CD4-positive, alpha-beta T cell (primary cell): ENCODE data around the gene ORC5. TPM values are rescaled to one million over a fixed set of nuclear protein-coding genes. Genes with fewer than 3 reads are reported as not detected.

Experiments
- ATAC-seq: fragments of 200-7000 bp; cut with Tn5 transposase; one replicate; pipeline ENCODE4 v1.10.0; 2022; ENCODE audit warnings: mild to moderate bottlenecking; ENCODE audit not compliant: poor library complexity
- CTCF ChIA-PET: fragments of 350-600 bp; sonication (Branson Sonifier 250); formaldehyde crosslinking; loops from one replicate; lab custom pipeline; 2021; ENCODE audit warnings: antibody characterized with exemption, inconsistent platforms; lab: Charles Lee
- POLR2A ChIA-PET: fragments of 350-600 bp; sonication (Branson Sonifier 250); formaldehyde crosslinking; loops from one replicate; lab custom pipeline; 2021; ENCODE audit warnings: antibody characterized with exemption, inconsistent platforms; lab: Charles Lee
- DNase-seq, 14 experiments: peaks; one replicate each; pipeline ENCODE4 v3.0.0-alpha.2; 2013 to 2020; ENCODE audit warnings: mixed read lengths in 2 of 14
- H3K27ac ChIP-seq, 2 donors: one replicate each; pipeline versions ENCODE4 v1.5.1 to v1.7.0; 2013; ENCODE audit warnings: low read length in 2 of 2, low read depth in 1 of 2, mild to moderate bottlenecking in 1 of 2
- H3K27me3 ChIP-seq, 2 experiments: 1 replicate in 1 of 2; 2 replicates in 1 of 2; pipeline versions ENCODE4 v1.6.1 to v1.7.0; 2013; ENCODE audit warnings: low read length in 2 of 2, control low read depth in 1 of 2, mild to moderate bottlenecking in 1 of 2, moderate library complexity in 1 of 2; ENCODE audit not compliant: insufficient read depth in 2 of 2, control insufficient read depth in 1 of 2
- H3K36me3 ChIP-seq: one replicate; pipeline ENCODE4 v1.6.1; 2013; ENCODE audit warnings: low read length, control low read depth; ENCODE audit not compliant: insufficient read depth
- H3K4me1 ChIP-seq: one replicate; pipeline ENCODE4 v1.6.1; 2013; ENCODE audit warnings: low read length, control low read depth; ENCODE audit not compliant: insufficient read depth
- H3K4me3 ChIP-seq: one replicate; pipeline ENCODE4 v1.5.1; 2013; ENCODE audit warnings: mild to moderate bottlenecking, low read length, moderate library complexity
- H3K9me3 ChIP-seq, 2 experiments: 1 replicate in 1 of 2; 2 replicates in 1 of 2; pipeline versions ENCODE4 v1.6.1 to v1.7.0; 2013; ENCODE audit warnings: low read length in 2 of 2, mild to moderate bottlenecking in 2 of 2, control low read depth in 1 of 2, moderate library complexity in 1 of 2; ENCODE audit not compliant: control insufficient read depth in 1 of 2, insufficient read depth in 1 of 2
- H3K27ac Mint-ChIP-seq: one replicate; pipeline ENCODE4 v1.8.0; 2020; ENCODE audit warnings: mixed read lengths
- H3K27me3 Mint-ChIP-seq: one replicate; pipeline ENCODE4 v1.8.0; 2021; ENCODE audit warnings: mixed read lengths
- H3K36me3 Mint-ChIP-seq: one replicate; pipeline ENCODE4 v1.8.0; 2021; ENCODE audit warnings: low read depth, mixed read lengths
- H3K4me1 Mint-ChIP-seq: one replicate; pipeline ENCODE4 v1.8.0; 2021; ENCODE audit warnings: low read depth, mixed read lengths
- H3K4me3 Mint-ChIP-seq: one replicate; pipeline ENCODE4 v1.8.0; 2020; ENCODE audit warnings: mild to moderate bottlenecking, mixed read lengths
- H3K9me3 Mint-ChIP-seq: one replicate; pipeline ENCODE4 v1.8.0; 2020; ENCODE audit warnings: mixed read lengths
- intact Hi-C, 2 experiments: fragments of 100-400 bp; cut with DNase I in 1 of 2; cut with micrococcal nuclease in 1 of 2; formaldehyde crosslinking; loops; one replicate each; pipeline versions ENCODE4 v1.15.1 to v1.9.0; 2023 to 2025; cut with DNase I, micrococcal nuclease
- total RNA-seq, 174 experiments: library from RNA in 2 of 174; stranded (reverse) in 2 of 174; gene quantifications; one replicate each; pipeline ENCODE4 v1.2.3 and lab custom pipeline; 2021 to 2026
- TF ChIP-seq, protein P1 (sequence below): fragments of 200-600 bp; IDR thresholded peaks from one replicate; pipeline ENCODE4 v1.8.0; 2022; ENCODE audit warnings: antibody characterized with exemption, mild to moderate bottlenecking

Gene ORC5
- total RNA-seq, 2 experiments from 2014 or later = 7.7 to 9.3 TPM

DNA sequence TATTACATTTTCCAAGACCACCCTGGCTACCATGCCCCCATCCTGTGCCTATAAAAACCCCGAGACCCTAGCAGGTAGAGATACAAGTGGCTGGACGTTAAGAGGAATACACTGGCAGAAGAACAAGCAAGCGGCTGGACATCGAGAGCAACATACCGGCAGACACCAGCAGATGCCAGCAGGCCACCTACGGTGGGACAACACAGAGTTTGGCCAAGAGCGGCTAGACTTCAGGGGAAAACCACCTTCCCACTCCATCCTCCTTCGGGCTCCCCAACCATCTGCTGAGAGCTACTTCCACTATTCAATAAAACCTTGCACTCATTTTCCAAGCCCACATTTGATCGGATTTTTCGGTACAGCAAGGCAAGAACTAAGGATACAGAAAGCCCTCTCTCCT lies 70.3 kb downstream of the ORC5 start:
- H3K27me3 Mint-ChIP-seq = no peaks in the 10 kb centered on the region
- TF ChIP-seq, protein P1, sequence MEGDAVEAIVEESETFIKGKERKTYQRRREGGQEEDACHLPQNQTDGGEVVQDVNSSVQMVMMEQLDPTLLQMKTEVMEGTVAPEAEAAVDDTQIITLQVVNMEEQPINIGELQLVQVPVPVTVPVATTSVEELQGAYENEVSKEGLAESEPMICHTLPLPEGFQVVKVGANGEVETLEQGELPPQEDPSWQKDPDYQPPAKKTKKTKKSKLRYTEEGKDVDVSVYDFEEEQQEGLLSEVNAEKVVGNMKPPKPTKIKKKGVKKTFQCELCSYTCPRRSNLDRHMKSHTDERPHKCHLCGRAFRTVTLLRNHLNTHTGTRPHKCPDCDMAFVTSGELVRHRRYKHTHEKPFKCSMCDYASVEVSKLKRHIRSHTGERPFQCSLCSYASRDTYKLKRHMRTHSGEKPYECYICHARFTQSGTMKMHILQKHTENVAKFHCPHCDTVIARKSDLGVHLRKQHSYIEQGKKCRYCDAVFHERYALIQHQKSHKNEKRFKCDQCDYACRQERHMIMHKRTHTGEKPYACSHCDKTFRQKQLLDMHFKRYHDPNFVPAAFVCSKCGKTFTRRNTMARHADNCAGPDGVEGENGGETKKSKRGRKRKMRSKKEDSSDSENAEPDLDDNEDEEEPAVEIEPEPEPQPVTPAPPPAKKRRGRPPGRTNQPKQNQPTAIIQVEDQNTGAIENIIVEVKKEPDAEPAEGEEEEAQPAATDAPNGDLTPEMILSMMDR = no peak
- H3K27me3 ChIP-seq = no peaks in the 10 kb centered on the region
- H3K4me3 Mint-ChIP-seq = no peak overlapping the region
- H3K36me3 ChIP-seq = peaks cover 48% of the 10 kb centered on the region
- no peak overlapping the region for H3K4me3 ChIP-seq
- no peaks in the 10 kb centered on the region for H3K4me1 Mint-ChIP-seq
- H3K9me3 Mint-ChIP-seq = no peaks in the 10 kb centered on the region
- POLR2A ChIA-PET = no interaction called here
- H3K36me3 Mint-ChIP-seq = peaks cover 39% of the 10 kb centered on the region
- H3K27ac Mint-ChIP-seq = no peak overlapping the region
- H3K9me3 ChIP-seq = no peaks in the 10 kb centered on the region
- CTCF ChIA-PET = no interaction called here
- H3K27ac ChIP-seq = no peak overlapping the region
- ATAC-seq (no peak), DNase-seq (no peak)
- H3K4me1 ChIP-seq = no peaks in the 10 kb centered on the region
- intact Hi-C loops = no loop called here

DNA sequence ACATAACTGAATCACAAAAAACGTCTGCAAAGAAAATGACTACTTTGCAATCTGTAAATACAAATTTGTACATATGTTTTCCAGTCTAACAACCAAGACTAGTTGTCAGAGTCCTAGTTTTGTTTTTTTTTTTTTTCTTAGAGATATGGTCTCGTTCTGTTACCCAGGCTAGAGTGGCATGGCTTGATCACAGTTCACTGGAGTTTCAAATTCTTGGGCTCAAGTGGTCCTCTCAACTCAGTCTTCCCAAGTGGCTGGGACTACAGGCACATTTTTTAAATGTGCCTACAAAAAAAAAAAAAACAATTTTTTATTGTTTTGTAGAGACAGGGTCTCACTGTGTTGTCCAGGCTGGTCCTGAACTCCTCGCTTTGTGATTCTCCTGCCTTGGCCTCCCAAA lies 70.8 kb downstream of the ORC5 start:
- Mint-ChIP-seq H3K36me3 (peaks cover 38% of the 10 kb centered on the region), H3K4me3 (no peak overlapping the region), H3K27me3 (no peaks in the 10 kb centered on the region), H3K4me1 (no peaks in the 10 kb centered on the region), H3K27ac (no peak overlapping the region), H3K9me3 (no peaks in the 10 kb centered on the region)
- Histone ChIP-seq H3K27ac (no peak overlapping the region), H3K36me3 (peaks cover 53% of the 10 kb centered on the region), H3K4me3 (no peak overlapping the region), H3K9me3 (no peaks in the 10 kb centered on the region), H3K27me3 (no peaks in the 10 kb centered on the region), H3K4me1 (no peaks in the 10 kb centered on the region)
- intact Hi-C loops = no loop called here
- ATAC-seq = no peak
- DNase-seq = no peak
- TF ChIP-seq, protein P1 = no peak
- ChIA-PET CTCF (no interaction called here), POLR2A (no interaction called here)

DNA sequence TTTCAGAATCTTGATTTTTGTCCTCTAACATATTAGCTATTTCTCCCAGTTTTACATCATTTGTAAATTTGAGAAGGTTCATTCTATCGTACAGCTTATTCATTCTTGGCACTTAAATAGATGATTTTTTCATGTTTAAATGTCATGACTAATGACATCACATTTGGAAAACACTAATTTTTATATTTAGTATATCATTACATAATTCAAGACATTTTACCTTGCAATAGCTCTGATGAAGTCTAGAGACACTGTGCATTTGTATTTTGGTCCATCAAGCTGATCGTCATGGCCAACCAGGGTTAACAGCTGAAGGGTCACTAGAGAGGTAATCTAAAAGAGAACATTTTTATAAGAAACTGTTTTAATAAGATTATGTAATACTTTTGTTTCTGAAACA lies 71.3 kb downstream of the ORC5 start:
- no peaks in the 10 kb centered on the region for H3K27me3 ChIP-seq
- Mint-ChIP-seq H3K27me3 (no peaks in the 10 kb centered on the region), H3K4me1 (no peaks in the 10 kb centered on the region), H3K4me3 (no peak overlapping the region), H3K9me3 (no peaks in the 10 kb centered on the region), H3K36me3 (peaks cover 38% of the 10 kb centered on the region), H3K27ac (no peak overlapping the region)
- DNase-seq = no peak
- no peaks in the 10 kb centered on the region for H3K4me1 ChIP-seq
- intact Hi-C loops = no loop called here
- no peak overlapping the region for H3K4me3 ChIP-seq
- TF ChIP-seq, protein P1 = no peak
- no peaks in the 10 kb centered on the region for H3K9me3 ChIP-seq
- POLR2A ChIA-PET = no interaction called here
- H3K27ac ChIP-seq = no peak overlapping the region
- CTCF ChIA-PET = no interaction called here
- no peak for ATAC-seq
- H3K36me3 ChIP-seq = peaks cover 55% of the 10 kb centered on the region
